SK-N-SH (cell line): ENCODE measurements around the gene MEF2B. TPM values are rescaled to one million over a fixed set of nuclear protein-coding genes. Genes with fewer than 3 reads are reported as not detected.

ENCODE experiments used
- CTCF ChIA-PET: fragments of 300-600, 350-600 bp; formaldehyde crosslinking; extraction: SDS; loops from one replicate; lab custom pipeline; 2021; lab: Yijun Ruan, JAX
- POLR2A ChIA-PET: fragments of 350-600 bp; sonication (Branson Sonifier 250); formaldehyde crosslinking; extraction: SDS; loops from one replicate; lab custom pipeline; 2020; ENCODE audit warnings: antibody characterized with exemption, inconsistent platforms; lab: Yijun Ruan, JAX
- DNase-seq: peaks from one replicate; pipeline ENCODE4 v3.0.0; 2012
- H2AFZ ChIP-seq: fragments of 200-600 bp; sonication (generic); 2 replicates; pipeline ENCODE4 v1.8.1; 2016; ENCODE audit warnings: antibody characterized with exemption, mild to moderate bottlenecking, low read depth
- H3F3A ChIP-seq: fragments of 200-600 bp; sonication (generic); replicated peaks from 2 replicates; pipeline ENCODE3; 2016; ENCODE audit warnings: antibody characterized with exemption, mild to moderate bottlenecking; ENCODE audit not compliant: insufficient read depth
- H3K27ac ChIP-seq, 2 experiments: fragments of 200-500 bp in 1 of 2; fragments of 200-600 bp in 1 of 2; sonication (Bioruptor generic) in 1 of 2; sonication (generic), shearing (Covaris generic) in 1 of 2; 2 replicates each; pipeline versions ENCODE4 v1.5.1 to v1.6.1; 2014 to 2016; ENCODE audit warnings: low read depth in 2 of 2, inconsistent platforms in 1 of 2, low read length in 1 of 2, mild to moderate bottlenecking in 1 of 2, mixed read lengths in 1 of 2
- H3K27me3 ChIP-seq: fragments of 200-600 bp; sonication (generic), shearing (Covaris generic); 2 replicates; pipeline ENCODE4 v1.6.1; 2016; ENCODE audit warnings: mixed run types; ENCODE audit not compliant: insufficient read depth
- H3K36me3 ChIP-seq, 2 experiments: fragments of 200-500 bp in 1 of 2; fragments of 200-600 bp in 1 of 2; sonication (Bioruptor generic) in 1 of 2; sonication (generic) in 1 of 2; replicated peaks in 1 of 2; 2 replicates each; pipeline versions ENCODE3 to v1.5.1; 2014 to 2016; ENCODE audit warnings: low read length in 1 of 2, mild to moderate bottlenecking in 1 of 2; ENCODE audit not compliant: insufficient read depth in 2 of 2, control insufficient read depth in 1 of 2
- H3K4me1 ChIP-seq, 2 experiments: fragments of 200-500 bp in 1 of 2; fragments of 200-600 bp in 1 of 2; sonication (Bioruptor generic) in 1 of 2; sonication (generic), shearing (Covaris generic) in 1 of 2; 2 replicates each; pipeline versions ENCODE4 v1.5.1 to v1.6.1; 2014 to 2016; ENCODE audit warnings: low read depth in 1 of 2, low read length in 1 of 2, mixed run types in 1 of 2; ENCODE audit not compliant: insufficient read depth in 2 of 2, control insufficient read depth in 1 of 2
- H3K4me2 ChIP-seq: fragments of 200-600 bp; sonication (generic), shearing (Covaris generic); 2 replicates; pipeline ENCODE4 v1.6.1; 2017; ENCODE audit warnings: mixed run types
- H3K4me3 ChIP-seq, 2 experiments: fragments of 200-500 bp in 1 of 2; fragments of 200-600 bp in 1 of 2; sonication (Bioruptor generic) in 1 of 2; sonication (generic), shearing (Covaris generic) in 1 of 2; 2 replicates each; pipeline versions ENCODE4 v1.5.1 to v1.8.1; 2014 to 2016; ENCODE audit warnings: low read depth in 2 of 2, inconsistent platforms in 1 of 2, low read length in 1 of 2, mild to moderate bottlenecking in 1 of 2, mixed read lengths in 1 of 2, moderate library complexity in 1 of 2
- H3K79me2 ChIP-seq: fragments of 200-600 bp; sonication (generic); 2 replicates; pipeline ENCODE4 v1.8.1; 2017; ENCODE audit warnings: mild to moderate bottlenecking; ENCODE audit not compliant: insufficient read depth
- H3K9ac ChIP-seq: fragments of 200-600 bp; sonication (generic); 2 replicates; pipeline ENCODE4 v1.6.1; 2017; ENCODE audit warnings: mixed run types
- H3K9me2 ChIP-seq: fragments of 200-600 bp; sonication (generic); 2 replicates; pipeline ENCODE4 v1.6.1; 2017; ENCODE audit warnings: mixed run types
- H3K9me3 ChIP-seq: fragments of 200-600 bp; sonication (generic); 2 replicates; pipeline ENCODE4 v1.6.1; 2017; ENCODE audit warnings: mixed run types, mild to moderate bottlenecking, moderate library complexity
- H4K20me1 ChIP-seq: fragments of 200-600 bp; sonication (generic); 2 replicates; pipeline ENCODE4 v1.6.1; 2017; ENCODE audit warnings: mild to moderate bottlenecking, mixed run types; ENCODE audit not compliant: insufficient read depth
- EP300 ChIP-seq, 2 experiments: IDR thresholded peaks; 2 replicates each; pipeline versions ENCODE4 v1.4.0 to v1.6.1; 2012; ENCODE audit warnings: borderline replicate concordance in 1 of 2, low read depth in 1 of 2, low read length in 1 of 2
- EZH2phosphoT487 ChIP-seq: fragments of 200-600 bp; sonication (generic); IDR thresholded peaks from 2 replicates; pipeline ENCODE4 v1.6.1; 2017; ENCODE audit warnings: low read depth, mixed run types, mild to moderate bottlenecking, antibody characterized with exemption, moderate library complexity, borderline replicate concordance
- FOXM1 ChIP-seq: IDR thresholded peaks from 2 replicates; pipeline ENCODE4 v1.4.0; 2012; ENCODE audit warnings: low read depth, mild to moderate bottlenecking
- IRF3 ChIP-seq: fragments of 150-350 bp; IDR thresholded peaks from 2 replicates; pipeline ENCODE4 v1.6.1; 2016; ENCODE audit warnings: mild to moderate bottlenecking, low read depth, low read length
- MAX ChIP-seq: IDR thresholded peaks from 2 replicates; pipeline ENCODE4 v1.4.0; 2012; ENCODE audit warnings: low read depth
- MXI1 ChIP-seq: IDR thresholded peaks from 2 replicates; pipeline ENCODE4 v1.6.1; 2012; ENCODE audit warnings: mild to moderate bottlenecking, low read depth, low read length, improper control_type of control experiment
- POLR2AphosphoS5 ChIP-seq: IDR thresholded peaks from 2 replicates; pipeline ENCODE4 v1.6.1; 2012; ENCODE audit warnings: low read depth, low read length
- RFX5 ChIP-seq: IDR thresholded peaks from 2 replicates; pipeline ENCODE4 v1.6.1; 2012; ENCODE audit warnings: mild to moderate bottlenecking, improper control_type of control experiment, low read length
- TAF1 ChIP-seq: IDR thresholded peaks from 2 replicates; pipeline ENCODE4 v1.6.1; 2012; ENCODE audit warnings: low read depth, mild to moderate bottlenecking, low read length, moderate library complexity, borderline replicate concordance
- TCF12 ChIP-seq: IDR thresholded peaks from 2 replicates; pipeline ENCODE4 v1.4.0; 2012
- TEAD4 ChIP-seq: IDR thresholded peaks from 2 replicates; pipeline ENCODE4 v1.4.0; 2012; ENCODE audit warnings: mild to moderate bottlenecking, borderline replicate concordance; ENCODE audit not compliant: insufficient read depth
- USF1 ChIP-seq: IDR thresholded peaks from 2 replicates; pipeline ENCODE4 v1.4.0; 2012; ENCODE audit warnings: low read depth, borderline replicate concordance
- WGBS: methylation state at CpG from one replicate; pipeline ENCODE4 v1.1.6; 2017; ENCODE audit warnings: low lambda C conversion rate; 5-methylcytosine and 5-hydroxymethylcytosine counted together
- polyA plus RNA-seq, 3 experiments: library from polyadenylated mRNA; depleted of rRNA; stranded (reverse); fragments of >200 nt; gene quantifications; 2 replicates each; pipeline ENCODE4 v1.2.3, GENCODE V29; 2012
- TF ChIP-seq, protein P1 (sequence below): fragments of 150-350 bp; IDR thresholded peaks from 2 replicates; pipeline ENCODE4 v1.6.1; 2017; ENCODE audit warnings: antibody characterized with exemption, low read length, low read depth, borderline replicate concordance
- TF ChIP-seq, protein P2 (sequence below): fragments of 200-600 bp; sonication (generic); IDR thresholded peaks from 2 replicates; pipeline ENCODE4 v1.6.1; 2017; ENCODE audit warnings: antibody characterized with exemption, mild to moderate bottlenecking, moderate library complexity

MEF2B gene
- polyA plus RNA-seq, 1 of the 3 experiments (the other 2 are of a cell fraction): 1.0 TPM

- POLR2A ChIA-PET: no interaction called here
Observed at GRCh38 chr19:19152668-19153384, 17.2 kb downstream of the MEF2B start.

More at GRCh38 chr19:19152668-19153384, 17.2 kb downstream of the MEF2B start:
- H3K36me3 ChIP-seq: peaks cover 0 to 9% of the 10 kb centered on the region in 2 experiments
- H3K4me1 ChIP-seq: no peaks in the 10 kb centered on the region
- no peak overlapping the region for H3K4me3 ChIP-seq
- H3K9me2 ChIP-seq: no peaks in the 10 kb centered on the region
- CTCF ChIA-PET: interaction anchor here (1.1 to 1.3 kb wide), 3 partner anchors 12 to 36 kb away, joined by 3 to 4 read pairs (median 4); no protein-coding TSS in a partner anchor
- no peak for DNase-seq
- no peak overlapping the region for H3K4me2 ChIP-seq
- no peak overlapping the region for H2AFZ ChIP-seq
- no peaks in the 10 kb centered on the region for H3F3A ChIP-seq
- no peaks in the 10 kb centered on the region for H3K27me3 ChIP-seq
- 89% methylated on average over 10 of the region's 13 CpGs for WGBS
- no peaks in the 10 kb centered on the region for H3K9me3 ChIP-seq
- H3K27ac ChIP-seq: no peak overlapping the region
- no peak overlapping the region for H3K9ac ChIP-seq
- TF ChIP-seq, protein P1, sequence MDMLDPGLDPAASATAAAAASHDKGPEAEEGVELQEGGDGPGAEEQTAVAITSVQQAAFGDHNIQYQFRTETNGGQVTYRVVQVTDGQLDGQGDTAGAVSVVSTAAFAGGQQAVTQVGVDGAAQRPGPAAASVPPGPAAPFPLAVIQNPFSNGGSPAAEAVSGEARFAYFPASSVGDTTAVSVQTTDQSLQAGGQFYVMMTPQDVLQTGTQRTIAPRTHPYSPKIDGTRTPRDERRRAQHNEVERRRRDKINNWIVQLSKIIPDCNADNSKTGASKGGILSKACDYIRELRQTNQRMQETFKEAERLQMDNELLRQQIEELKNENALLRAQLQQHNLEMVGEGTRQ: no peak
- TF ChIP-seq EP300 (IDR thresholded peaks at IDR 0.05; ENCODE audit: borderline replicate concordance in 1 of 2, low read depth in 1 of 2, low read length in 1 of 2) (no peak), IRF3 (no peak), EZH2phosphoT487 (no peak), FOXM1 (no peak), RFX5 (no peak), MXI1 (no peak), TCF12 (no peak), TAF1 (no peak), USF1 (no peak), TEAD4 (no peak), POLR2AphosphoS5 (no peak), MAX (no peak)
- TF ChIP-seq, protein P2, sequence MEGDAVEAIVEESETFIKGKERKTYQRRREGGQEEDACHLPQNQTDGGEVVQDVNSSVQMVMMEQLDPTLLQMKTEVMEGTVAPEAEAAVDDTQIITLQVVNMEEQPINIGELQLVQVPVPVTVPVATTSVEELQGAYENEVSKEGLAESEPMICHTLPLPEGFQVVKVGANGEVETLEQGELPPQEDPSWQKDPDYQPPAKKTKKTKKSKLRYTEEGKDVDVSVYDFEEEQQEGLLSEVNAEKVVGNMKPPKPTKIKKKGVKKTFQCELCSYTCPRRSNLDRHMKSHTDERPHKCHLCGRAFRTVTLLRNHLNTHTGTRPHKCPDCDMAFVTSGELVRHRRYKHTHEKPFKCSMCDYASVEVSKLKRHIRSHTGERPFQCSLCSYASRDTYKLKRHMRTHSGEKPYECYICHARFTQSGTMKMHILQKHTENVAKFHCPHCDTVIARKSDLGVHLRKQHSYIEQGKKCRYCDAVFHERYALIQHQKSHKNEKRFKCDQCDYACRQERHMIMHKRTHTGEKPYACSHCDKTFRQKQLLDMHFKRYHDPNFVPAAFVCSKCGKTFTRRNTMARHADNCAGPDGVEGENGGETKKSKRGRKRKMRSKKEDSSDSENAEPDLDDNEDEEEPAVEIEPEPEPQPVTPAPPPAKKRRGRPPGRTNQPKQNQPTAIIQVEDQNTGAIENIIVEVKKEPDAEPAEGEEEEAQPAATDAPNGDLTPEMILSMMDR: no peak
- H4K20me1 ChIP-seq: no peaks in the 10 kb centered on the region
- H3K79me2 ChIP-seq: no peaks in the 10 kb centered on the region
